HUDEP-2 (cell line): ENCODE measurements around the gene NELFB.

Source experiments
- DNase-seq, 76 experiments: peaks; one replicate each; lab custom pipeline; 2025; ENCODE audit not compliant: unreplicated experiment in 76 of 76; lab: John Stamatoyannopoulos, UW

The NELFB gene

DNA sequence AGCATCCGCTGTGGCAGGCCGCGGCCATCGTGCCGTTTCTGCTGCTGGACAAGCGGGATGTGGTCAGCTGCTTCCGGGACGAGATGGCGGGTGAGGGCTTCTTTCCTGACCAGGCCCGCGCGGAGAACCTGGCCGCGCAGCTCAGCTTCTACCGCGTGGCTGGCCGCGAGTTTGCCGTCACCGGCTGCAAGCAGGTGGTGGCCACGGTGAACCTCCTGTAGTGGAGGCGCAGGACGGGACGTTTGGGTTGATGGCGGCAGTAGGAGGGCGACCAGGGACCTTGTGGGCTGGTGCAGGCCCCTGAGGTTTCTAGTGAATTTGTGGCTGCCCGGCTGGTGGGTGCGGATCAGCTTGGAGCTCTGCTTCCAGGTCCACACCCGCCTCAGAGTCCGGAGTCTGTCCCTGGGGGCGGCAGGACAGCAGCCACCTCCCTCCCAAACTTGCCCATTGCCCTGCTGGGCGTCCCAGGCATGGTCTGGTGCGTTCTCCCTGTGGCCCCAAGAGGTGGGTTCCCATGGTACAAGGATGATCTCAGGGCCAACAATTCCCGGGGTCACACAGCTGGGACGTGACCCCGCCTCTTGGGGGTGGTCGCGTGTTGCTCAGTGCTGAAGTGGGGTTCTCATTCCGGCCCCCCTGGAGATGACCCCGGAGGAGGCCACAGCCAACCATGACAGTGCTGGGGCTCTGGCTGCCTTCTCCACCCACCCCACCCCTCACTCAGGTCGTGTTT is 24.8 kb downstream of the NELFB start:
- DNase-seq: no peak

DNA sequence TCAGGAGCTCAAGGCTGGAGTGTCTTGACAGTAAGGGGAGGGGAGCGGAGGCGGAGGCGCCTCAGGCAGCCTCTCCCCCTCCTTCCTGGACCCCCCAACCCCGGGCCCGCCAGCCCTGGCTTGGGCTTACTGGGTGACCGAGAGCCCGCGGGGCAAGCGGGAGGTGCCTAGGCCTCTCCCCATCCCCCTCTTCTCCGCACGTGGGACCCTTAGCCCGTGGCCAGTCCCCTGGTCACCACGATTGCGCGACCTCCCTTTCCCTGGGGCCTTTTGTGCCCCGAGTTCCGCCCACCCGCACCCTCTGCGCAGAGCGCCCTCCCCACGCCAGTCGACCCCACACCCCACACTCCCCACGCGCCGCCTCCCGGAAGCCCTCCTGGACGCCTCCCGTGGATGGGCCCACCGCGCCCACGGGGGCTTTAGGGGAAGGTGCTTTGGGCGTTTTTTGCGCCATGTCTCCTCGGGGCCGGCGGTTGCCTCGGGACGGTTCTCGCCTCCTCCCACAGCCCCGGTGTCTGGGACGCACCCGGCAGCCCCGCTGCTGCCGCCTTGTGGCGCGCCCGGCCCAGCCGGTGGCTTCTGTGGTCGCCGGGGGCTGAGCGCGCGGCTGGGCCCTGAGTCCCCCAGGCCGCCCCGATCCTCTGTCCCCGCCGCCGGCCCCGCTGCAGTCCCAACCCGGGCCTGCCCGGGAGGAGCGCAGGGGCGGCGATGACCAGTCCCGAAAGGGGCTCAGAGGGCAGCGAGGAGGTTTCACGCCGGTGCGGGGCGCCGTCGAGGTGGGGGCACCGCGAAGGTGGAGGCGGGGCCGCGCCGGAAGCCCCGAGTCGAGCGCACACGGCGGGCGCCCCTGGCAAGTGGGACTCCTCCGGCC is 25.6 kb downstream of the NELFB start:
- no peak for DNase-seq

GRCh38 chr9:137281345-137282116 is 26.4 kb downstream of the NELFB start:
- no peak for DNase-seq

DNA sequence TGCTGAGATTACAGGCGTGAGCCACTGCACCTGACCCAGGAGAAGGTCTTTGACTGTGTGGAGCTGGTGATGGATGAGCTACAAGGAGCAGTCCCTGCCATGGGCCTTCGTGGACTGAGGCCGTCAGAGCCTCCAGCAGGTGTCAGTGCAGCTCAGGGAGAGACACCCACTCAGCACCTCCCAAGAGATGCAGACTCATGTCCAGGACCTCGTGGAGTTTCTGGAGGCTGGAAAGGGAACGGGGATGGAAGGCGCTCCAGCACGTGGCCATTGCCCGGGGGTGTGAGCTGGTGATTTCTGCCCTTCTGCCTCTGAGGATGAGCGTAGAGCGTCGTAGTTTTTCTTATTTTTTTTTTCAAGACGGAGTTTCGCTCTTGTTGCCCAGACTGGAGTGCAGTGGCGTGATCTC is 31.9 kb downstream of the NELFB start:
- peak in 43 of 76 experiments; percentile 6 to 61 (median 36) for DNase-seq

- no peak for DNase-seq
Measured at GRCh38 chr9:137293094-137293481, 38.0 kb downstream of the NELFB start.

DNA sequence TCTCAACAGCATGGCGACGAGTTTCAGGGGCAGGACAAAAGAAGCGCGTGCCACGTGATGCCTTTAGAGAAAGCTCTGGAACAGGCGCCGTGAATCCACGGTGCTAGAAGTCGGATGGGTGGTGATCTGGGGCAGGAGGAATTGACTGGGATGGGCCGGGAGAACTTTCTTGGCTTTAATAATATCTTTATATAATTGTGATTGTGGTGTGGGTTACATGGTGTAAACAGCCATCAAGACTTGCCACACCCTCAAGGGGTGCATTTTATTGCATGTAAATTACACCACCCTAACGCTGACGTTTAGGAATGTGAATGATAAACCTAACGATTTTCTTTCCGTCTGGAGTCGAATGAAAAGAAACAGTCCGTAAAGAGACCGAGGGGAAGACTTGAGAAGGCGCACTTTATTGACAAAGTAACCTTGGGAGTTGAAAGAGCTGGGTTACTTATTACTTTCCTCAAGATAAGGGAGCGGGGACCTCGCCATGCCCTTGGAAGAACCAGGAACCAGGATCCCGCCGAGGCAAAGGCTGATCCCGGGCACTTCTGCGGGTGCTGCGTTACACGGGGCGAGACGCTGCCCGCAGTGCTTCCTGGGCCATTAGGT is 38.5 kb downstream of the NELFB start:
- no peak for DNase-seq

- DNase-seq: peak in 17 of 76 experiments; percentile 5 to 40 (median 30)
Measured at GRCh38 chr9:137294091-137294680, 39.1 kb downstream of the NELFB start.

DNA sequence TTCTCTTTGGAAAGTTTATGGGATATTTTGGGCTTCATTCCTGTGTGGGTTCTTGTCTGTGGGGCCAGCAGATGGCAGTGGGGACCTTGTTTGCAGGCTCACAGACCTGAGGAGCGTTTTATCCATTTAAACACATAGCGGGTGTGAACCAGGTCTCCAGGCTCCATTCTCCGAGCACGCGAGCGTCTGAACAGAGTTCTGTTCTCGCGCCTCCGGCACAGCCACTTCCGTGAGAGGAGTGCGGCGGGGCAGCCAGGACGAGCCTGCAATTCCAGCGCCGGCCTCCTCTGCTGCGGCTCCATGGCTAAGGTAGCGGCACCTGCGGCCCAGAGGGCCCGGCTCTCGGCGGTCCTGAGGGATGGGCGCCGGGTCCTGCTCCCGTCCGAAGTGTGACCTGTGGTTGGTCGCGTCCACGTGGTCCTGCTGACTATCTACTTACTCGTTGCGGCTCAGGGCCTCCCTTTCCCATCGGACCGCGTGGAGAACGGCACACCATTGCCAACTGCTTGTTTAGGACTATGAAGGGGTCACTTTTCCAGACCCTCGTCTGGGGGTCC is 39.6 kb downstream of the NELFB start:
- peak in 3 of 76 experiments; percentile 18 to 34 (median 20) for DNase-seq

GRCh38 chr9:137295238-137295811 is 40.2 kb downstream of the NELFB start:
- DNase-seq: peak in 18 of 76 experiments; percentile 6 to 51 (median 25)

GRCh38 chr9:137295849-137296669 is 40.9 kb downstream of the NELFB start:
- no peak for DNase-seq

DNA sequence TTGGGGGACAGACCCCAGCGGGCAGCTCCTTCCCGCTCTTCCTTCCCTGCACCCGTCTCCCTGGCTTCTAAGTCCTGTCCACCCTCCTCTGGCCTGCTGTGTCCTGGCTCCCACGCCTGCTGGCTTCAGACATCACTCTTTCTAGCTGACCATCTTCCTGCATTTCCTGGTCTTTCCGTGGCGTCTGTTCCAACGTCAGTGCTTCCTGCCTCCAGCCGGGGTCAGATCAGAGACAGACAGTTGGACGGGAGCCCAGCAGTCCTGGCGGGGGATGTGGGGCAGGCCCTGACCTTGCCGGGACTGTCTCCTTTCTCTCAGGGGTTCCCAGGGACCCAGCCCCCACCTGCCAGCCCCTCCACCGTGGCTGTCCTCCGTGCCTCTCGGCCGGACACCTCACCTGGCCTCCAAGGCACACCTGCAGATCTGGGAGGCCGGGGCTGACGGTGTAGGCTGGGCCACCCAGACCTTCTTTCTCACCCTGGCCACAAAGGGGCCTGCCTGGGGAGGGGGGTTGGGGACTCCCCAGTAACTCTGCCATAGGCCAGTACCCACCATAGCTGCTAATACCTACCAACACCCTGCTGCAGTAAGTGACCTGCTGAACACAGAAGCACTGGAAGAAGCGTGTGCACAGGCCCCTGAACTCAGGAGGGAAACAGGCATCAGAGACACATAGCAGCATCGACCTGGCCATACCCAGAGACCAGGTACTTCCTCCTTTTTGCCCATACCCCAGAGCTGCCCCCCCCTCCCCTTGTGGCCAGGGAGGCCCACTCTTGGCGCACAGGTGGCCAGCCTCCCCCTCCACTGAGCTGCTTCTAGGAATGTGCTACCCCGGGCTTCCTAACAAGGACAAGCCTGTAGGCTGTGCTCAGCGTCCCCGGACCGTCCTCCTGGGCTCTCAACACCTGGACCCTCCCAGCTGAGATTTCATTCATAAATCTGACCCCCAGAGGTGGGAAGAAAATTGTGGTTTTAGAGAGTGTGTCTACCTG is 41.8 kb downstream of the NELFB start:
- peak in 1 of 76 experiments; percentile 11 for DNase-seq

GRCh38 chr9:137297966-137298365 is 42.8 kb downstream of the NELFB start:
- DNase-seq: no peak

GRCh38 chr9:137298401-137299202 is 43.5 kb downstream of the NELFB start:
- DNase-seq: no peak

DNA sequence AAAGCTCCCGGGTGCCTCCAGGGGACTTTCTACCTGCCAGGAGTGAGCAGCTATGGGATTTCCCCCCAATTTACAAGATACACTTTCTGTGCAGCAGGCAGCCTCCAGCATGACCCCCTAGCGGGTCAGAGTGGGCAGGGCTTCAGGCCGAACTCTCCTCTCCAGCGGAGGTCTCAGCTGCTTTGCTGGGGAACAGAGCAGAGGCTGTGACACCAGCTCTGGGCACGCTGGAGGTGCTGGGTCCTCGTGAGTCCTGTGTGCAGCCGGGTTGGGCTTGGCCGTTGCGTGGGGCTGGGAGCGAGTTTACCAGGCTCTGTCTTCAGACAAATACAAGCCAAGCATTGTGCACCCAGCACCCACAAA is 44.1 kb downstream of the NELFB start:
- no peak for DNase-seq

DNA sequence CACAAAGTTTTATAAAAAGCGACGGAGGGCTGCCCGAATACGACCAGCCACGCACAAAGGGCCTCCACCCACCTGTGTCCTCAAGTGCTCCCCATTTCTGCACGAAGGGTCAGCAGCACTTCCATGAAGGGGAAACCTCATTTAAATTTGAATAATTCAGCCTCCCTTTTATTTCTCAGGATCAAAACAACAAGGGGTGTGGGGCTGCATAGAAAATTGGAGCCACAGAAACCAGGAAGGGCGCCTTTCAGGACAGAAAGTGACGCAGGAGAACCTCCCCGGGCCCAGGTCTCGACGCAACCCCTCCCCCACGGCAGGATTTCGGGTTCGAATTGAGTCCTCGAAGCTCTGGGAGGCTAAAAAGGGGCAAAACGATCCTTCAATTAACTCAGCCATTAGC is 44.8 kb downstream of the NELFB start:
- DNase-seq: no peak

DNA sequence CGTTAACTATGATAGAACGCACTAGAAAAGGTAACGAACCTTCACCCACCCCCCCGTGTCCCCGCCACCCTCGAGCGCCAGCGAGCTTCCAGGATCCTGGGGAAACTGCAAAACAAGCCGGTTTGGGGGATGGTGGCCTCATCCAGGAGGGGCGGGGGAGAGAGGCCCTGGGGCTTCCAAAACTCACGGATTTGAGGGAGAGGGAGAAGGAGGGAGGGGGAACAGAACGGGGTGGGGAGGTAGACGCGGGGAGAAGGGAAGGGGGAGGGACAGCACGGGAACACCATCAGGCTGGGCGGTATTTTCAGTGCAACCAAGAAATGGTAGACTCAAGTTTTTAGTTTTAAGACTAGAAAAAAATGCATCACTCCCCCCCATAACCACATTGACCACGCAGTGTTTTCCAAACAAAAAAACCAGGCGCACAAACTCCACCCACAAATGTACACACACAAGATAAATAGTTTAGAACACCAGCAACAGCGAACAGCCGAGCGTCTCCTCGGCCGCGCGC is 45.5 kb downstream of the NELFB start:
- DNase-seq: peak in 2 of 76 experiments; percentile 40 to 64
